ENCODE data around the gene HFM1. TPM values are rescaled to one million over a fixed set of nuclear protein-coding genes. Genes with fewer than 3 reads are reported as not detected.

HFM1 gene
- total and polyA plus RNA-seq, 9 of the 15 experiments (the other 6 are each of a cell fraction or from before 2014, with no cell fraction given) = 1.5 to 6.4 (median 3.7) TPM

DNA sequence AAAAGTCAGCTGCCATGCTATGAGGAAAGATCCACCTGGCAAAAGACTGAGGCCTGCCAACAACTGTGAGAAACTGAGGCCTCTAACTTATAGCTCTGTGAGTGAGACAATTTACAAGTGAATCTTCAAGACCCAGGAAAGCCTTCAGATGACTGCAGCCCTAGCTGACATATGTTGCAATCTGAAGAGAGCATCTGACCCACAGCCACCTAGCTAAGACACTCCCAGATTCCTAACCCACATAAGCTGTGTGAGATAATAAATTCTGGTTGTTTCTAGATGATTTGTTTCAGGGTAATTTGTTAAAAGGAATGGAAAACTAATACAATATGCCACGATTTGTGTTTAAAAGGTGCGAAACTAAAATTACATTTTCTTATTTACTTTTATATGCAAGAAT, 55.1 kb downstream of the HFM1 start (continued):
- TF ChIP-seq, protein P1, sequence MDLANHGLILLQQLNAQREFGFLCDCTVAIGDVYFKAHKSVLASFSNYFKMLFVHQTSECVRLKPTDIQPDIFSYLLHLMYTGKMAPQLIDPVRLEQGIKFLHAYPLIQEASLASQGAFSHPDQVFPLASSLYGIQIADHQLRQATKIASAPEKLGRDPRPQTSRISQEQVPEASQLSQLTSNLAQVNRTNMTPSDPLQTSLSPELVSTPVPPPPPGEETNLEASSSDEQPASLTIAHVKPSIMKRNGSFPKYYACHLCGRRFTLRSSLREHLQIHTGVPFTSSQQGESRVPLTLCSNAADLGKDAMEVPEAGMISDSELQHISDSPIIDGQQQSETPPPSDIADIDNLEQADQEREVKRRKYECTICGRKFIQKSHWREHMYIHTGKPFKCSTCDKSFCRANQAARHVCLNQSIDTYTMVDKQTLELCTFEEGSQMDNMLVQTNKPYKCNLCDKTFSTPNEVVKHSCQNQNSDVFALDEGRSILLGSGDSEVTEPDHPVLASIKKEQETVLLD (IDR thresholded peaks at IDR 0.05) = no peak
- no peak for TF ChIP-seq NFATC3 (IDR thresholded peaks at IDR 0.05)
- no peak for TF ChIP-seq ZBTB7A (IDR thresholded peaks at IDR 0.05; ENCODE audit: borderline replicate concordance, control insufficient read depth, low read depth, low read length)
- TF ChIP-seq DDX20 (tag; IDR thresholded peaks at IDR 0.05; ENCODE audit: low read depth) = no peak
- TF ChIP-seq ARID2 (IDR thresholded peaks at IDR 0.05) = no peak
- TF ChIP-seq HCFC1 (IDR thresholded peaks at IDR 0.05; ENCODE audit: low read depth, low read length) = no peak
- TF ChIP-seq, protein P2, sequence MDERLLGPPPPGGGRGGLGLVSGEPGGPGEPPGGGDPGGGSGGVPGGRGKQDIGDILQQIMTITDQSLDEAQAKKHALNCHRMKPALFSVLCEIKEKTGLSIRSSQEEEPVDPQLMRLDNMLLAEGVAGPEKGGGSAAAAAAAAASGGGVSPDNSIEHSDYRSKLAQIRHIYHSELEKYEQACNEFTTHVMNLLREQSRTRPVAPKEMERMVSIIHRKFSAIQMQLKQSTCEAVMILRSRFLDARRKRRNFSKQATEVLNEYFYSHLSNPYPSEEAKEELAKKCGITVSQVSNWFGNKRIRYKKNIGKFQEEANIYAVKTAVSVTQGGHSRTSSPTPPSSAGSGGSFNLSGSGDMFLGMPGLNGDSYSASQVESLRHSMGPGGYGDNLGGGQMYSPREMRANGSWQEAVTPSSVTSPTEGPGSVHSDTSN (CRISPR knock-in tag; IDR thresholded peaks at IDR 0.05; ENCODE audit: low read depth) = no peak
- TF ChIP-seq, protein P2 (tag; conservative IDR thresholded peaks at IDR 0.05; ENCODE audit: low read depth) = no peak
- TF ChIP-seq, protein P3, sequence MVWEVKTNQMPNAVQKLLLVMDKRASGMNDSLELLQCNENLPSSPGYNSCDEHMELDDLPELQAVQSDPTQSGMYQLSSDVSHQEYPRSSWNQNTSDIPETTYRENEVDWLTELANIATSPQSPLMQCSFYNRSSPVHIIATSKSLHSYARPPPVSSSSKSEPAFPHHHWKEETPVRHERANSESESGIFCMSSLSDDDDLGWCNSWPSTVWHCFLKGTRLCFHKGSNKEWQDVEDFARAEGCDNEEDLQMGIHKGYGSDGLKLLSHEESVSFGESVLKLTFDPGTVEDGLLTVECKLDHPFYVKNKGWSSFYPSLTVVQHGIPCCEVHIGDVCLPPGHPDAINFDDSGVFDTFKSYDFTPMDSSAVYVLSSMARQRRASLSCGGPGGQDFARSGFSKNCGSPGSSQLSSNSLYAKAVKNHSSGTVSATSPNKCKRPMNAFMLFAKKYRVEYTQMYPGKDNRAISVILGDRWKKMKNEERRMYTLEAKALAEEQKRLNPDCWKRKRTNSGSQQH (CRISPR knock-in tag; IDR thresholded peaks at IDR 0.05) = no peak
- no peak for TF ChIP-seq NR2F6 (CRISPR knock-in tag; IDR thresholded peaks at IDR 0.05)
- TF ChIP-seq, protein P4, sequence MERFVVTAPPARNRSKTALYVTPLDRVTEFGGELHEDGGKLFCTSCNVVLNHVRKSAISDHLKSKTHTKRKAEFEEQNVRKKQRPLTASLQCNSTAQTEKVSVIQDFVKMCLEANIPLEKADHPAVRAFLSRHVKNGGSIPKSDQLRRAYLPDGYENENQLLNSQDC (CRISPR knock-in tag; IDR thresholded peaks at IDR 0.05) = no peak
- TF ChIP-seq CCNT2 (IDR thresholded peaks at IDR 0.05; ENCODE audit: borderline replicate concordance, extremely low read depth, insufficient read length, low read depth, low read length) = no peak
- TF ChIP-seq MYC (IDR thresholded peaks at IDR 0.05; ENCODE audit: low read depth, low read length) = no peak
- no peak for TF ChIP-seq MYC (CRISPR knock-in tag; IDR thresholded peaks at IDR 0.05; ENCODE audit: borderline replicate concordance, low read depth)
- TF ChIP-seq NCOA6 (IDR thresholded peaks at IDR 0.05) = no peak
- TF ChIP-seq EP300 (IDR thresholded peaks at IDR 0.05; ENCODE audit: low read length) = 0 out of 2 replicates have a peak, but pooled peaks have one; percentile 8
- TF ChIP-seq C11orf30 (IDR thresholded peaks at IDR 0.05; ENCODE audit: low read depth) = no peak
- no peak for TF ChIP-seq ZNF436 (CRISPR knock-in tag; IDR thresholded peaks at IDR 0.05)
- no peak for TF ChIP-seq ZNF354B (CRISPR knock-in tag; IDR thresholded peaks at IDR 0.05)
- TF ChIP-seq, protein P5, sequence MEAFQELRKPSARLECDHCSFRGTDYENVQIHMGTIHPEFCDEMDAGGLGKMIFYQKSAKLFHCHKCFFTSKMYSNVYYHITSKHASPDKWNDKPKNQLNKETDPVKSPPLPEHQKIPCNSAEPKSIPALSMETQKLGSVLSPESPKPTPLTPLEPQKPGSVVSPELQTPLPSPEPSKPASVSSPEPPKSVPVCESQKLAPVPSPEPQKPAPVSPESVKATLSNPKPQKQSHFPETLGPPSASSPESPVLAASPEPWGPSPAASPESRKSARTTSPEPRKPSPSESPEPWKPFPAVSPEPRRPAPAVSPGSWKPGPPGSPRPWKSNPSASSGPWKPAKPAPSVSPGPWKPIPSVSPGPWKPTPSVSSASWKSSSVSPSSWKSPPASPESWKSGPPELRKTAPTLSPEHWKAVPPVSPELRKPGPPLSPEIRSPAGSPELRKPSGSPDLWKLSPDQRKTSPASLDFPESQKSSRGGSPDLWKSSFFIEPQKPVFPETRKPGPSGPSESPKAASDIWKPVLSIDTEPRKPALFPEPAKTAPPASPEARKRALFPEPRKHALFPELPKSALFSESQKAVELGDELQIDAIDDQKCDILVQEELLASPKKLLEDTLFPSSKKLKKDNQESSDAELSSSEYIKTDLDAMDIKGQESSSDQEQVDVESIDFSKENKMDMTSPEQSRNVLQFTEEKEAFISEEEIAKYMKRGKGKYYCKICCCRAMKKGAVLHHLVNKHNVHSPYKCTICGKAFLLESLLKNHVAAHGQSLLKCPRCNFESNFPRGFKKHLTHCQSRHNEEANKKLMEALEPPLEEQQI (IDR thresholded peaks at IDR 0.05) = no peak

Data from K562 (cell line).